ENCODE data around the gene CSK.

DNA sequence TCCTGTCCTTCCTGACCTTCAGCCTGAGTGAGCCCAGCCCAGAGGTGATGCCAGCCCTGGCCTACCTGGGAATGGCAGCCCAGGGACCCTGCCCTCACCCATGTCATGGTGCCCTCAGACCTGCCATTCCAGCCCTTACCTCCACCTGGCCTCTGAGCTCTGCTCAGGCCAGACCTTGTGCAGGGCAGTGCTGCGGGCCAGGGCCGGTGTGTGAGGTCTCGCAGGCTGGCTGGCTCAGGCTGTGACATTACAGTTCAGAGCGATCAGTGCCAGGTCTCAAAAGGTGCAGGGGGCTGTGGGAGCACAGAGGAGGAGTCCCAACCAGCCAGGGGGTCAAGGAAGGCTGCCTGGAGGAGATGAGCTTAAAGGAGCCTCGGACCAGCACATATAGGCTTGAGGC, 38.2 kb downstream of the CSK start:
- TF ChIP-seq, protein P1, sequence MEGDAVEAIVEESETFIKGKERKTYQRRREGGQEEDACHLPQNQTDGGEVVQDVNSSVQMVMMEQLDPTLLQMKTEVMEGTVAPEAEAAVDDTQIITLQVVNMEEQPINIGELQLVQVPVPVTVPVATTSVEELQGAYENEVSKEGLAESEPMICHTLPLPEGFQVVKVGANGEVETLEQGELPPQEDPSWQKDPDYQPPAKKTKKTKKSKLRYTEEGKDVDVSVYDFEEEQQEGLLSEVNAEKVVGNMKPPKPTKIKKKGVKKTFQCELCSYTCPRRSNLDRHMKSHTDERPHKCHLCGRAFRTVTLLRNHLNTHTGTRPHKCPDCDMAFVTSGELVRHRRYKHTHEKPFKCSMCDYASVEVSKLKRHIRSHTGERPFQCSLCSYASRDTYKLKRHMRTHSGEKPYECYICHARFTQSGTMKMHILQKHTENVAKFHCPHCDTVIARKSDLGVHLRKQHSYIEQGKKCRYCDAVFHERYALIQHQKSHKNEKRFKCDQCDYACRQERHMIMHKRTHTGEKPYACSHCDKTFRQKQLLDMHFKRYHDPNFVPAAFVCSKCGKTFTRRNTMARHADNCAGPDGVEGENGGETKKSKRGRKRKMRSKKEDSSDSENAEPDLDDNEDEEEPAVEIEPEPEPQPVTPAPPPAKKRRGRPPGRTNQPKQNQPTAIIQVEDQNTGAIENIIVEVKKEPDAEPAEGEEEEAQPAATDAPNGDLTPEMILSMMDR (IDR thresholded peaks at IDR 0.05) = no peak
- TF ChIP-seq POLR2A (IDR thresholded peaks at IDR 0.05) = no peak
